H1 (cell line): ENCODE measurements around the gene MIEF2. TPM values are rescaled to one million over a fixed set of nuclear protein-coding genes. Genes with fewer than 3 reads are reported as not detected.

Experiments
- CTCF ChIA-PET: fragments of 300-600 bp; sonication (Branson Sonifier 250); formaldehyde crosslinking; loops from one replicate; lab custom pipeline; 2021; ENCODE audit not compliant: partially characterized antibody; lab: Charles Lee
- POLR2A ChIA-PET: fragments of 300-600 bp; sonication (Branson Sonifier 250); formaldehyde crosslinking; loops from one replicate; lab custom pipeline; 2021; ENCODE audit warnings: inconsistent platforms; ENCODE audit not compliant: partially characterized antibody; lab: Charles Lee
- DNase-seq, 2 experiments: peaks; one replicate each; pipeline versions ENCODE4 v3.0.0 to v3.0.0-alpha.2; 2010 to 2022; ENCODE audit warnings: low spot score in 2 of 2, low read depth in 1 of 2, mixed read lengths in 1 of 2
- FAIRE-seq: peaks from 2 replicates; lab custom pipeline; 2011; peaks lifted over from hg19 to GRCh38; lab: Jason Lieb, UNC
- H2AFZ ChIP-seq: 2 replicates; pipeline ENCODE4 v1.8.1; 2012; ENCODE audit warnings: low read length, inconsistent platforms
- H2AK5ac ChIP-seq: 2 replicates; pipeline ENCODE4 v1.6.1; 2013; ENCODE audit warnings: low read depth, low read length
- H2BK120ac ChIP-seq: replicated peaks from 2 replicates; pipeline ENCODE3; 2013; ENCODE audit warnings: low read depth, low read length, inconsistent platforms
- H2BK12ac ChIP-seq: 2 replicates; pipeline ENCODE4 v1.6.1; 2013; ENCODE audit warnings: low read depth, low read length
- H2BK15ac ChIP-seq: 2 replicates; pipeline ENCODE4 v1.6.1; 2013; ENCODE audit warnings: low read length
- H2BK20ac ChIP-seq: 2 replicates; pipeline ENCODE4 v1.6.1; 2013; ENCODE audit warnings: low read length
- H2BK5ac ChIP-seq: 2 replicates; pipeline ENCODE4 v1.6.1; 2013; ENCODE audit warnings: low read depth, low read length
- H3K14ac ChIP-seq: 2 replicates; pipeline ENCODE4 v1.6.1; 2013; ENCODE audit warnings: inconsistent platforms; ENCODE audit not compliant: insufficient read length
- H3K18ac ChIP-seq: 2 replicates; pipeline ENCODE4 v1.6.1; 2013; ENCODE audit warnings: low read length; ENCODE audit errors: extremely low read depth
- H3K23ac ChIP-seq: 2 replicates; pipeline ENCODE4 v1.6.1; 2013; ENCODE audit warnings: inconsistent platforms; ENCODE audit not compliant: insufficient read length
- H3K23me2 ChIP-seq: 2 replicates; pipeline ENCODE4 v1.6.1; 2013; ENCODE audit warnings: low read depth, low read length
- H3K27ac ChIP-seq: 2 replicates; pipeline ENCODE4 v1.6.1; 2011; ENCODE audit warnings: low read depth, low read length, inconsistent platforms
- H3K27me3 ChIP-seq, 4 experiments: replicated peaks in 1 of 4; 1 replicate in 1 of 4; 2 replicates in 3 of 4; pipeline versions ENCODE4 v1.6.1 to v1.8.1; 2011 to 2013; ENCODE audit warnings: low read length in 3 of 4, mild to moderate bottlenecking in 3 of 4, inconsistent platforms in 2 of 4, mixed read lengths in 2 of 4, moderate library complexity in 1 of 4; ENCODE audit not compliant: control insufficient read depth in 3 of 4, insufficient read depth in 3 of 4; ENCODE audit errors: extremely low read depth in 1 of 4
- H3K36me3 ChIP-seq, 4 experiments: 2 replicates each; pipeline versions ENCODE4 v1.6.1 to v1.8.1; 2011 to 2013; ENCODE audit warnings: mild to moderate bottlenecking in 4 of 4, low read length in 3 of 4, moderate library complexity in 2 of 4, control low read depth in 1 of 4, inconsistent platforms in 1 of 4; ENCODE audit not compliant: insufficient read depth in 4 of 4, control insufficient read depth in 2 of 4
- H3K4ac ChIP-seq: replicated peaks from 2 replicates; pipeline ENCODE3; 2013; ENCODE audit warnings: low read length, low read depth, mixed read lengths, inconsistent platforms; ENCODE audit not compliant: insufficient read length
- H3K4me1 ChIP-seq, 4 experiments: replicated peaks in 1 of 4; 1 replicate in 1 of 4; 2 replicates in 3 of 4; pipeline versions ENCODE4 v1.6.1 to v1.8.1; 2011 to 2013; ENCODE audit warnings: low read length in 3 of 4, inconsistent platforms in 2 of 4, mixed read lengths in 1 of 4; ENCODE audit not compliant: insufficient read depth in 4 of 4, control insufficient read depth in 3 of 4
- H3K4me2 ChIP-seq, 2 experiments: 2 replicates each; pipeline versions ENCODE4 v1.6.1 to v1.8.1; 2011 to 2013; ENCODE audit warnings: low read depth in 2 of 2, low read length in 2 of 2, control low read depth in 1 of 2, inconsistent platforms in 1 of 2, mild to moderate bottlenecking in 1 of 2; ENCODE audit not compliant: insufficient read depth in 1 of 2
- H3K4me3 ChIP-seq, 4 experiments: fragments of 200-600, 300-600 bp in 1 of 4; sonication (generic), shearing (Covaris generic), sonication (Bioruptor Twin) in 1 of 4; 2 replicates each; pipeline versions ENCODE4 v1.5.1 to v1.8.1; 2011 to 2016; ENCODE audit warnings: low read length in 4 of 4, low read depth in 3 of 4, control low read depth in 2 of 4, inconsistent platforms in 2 of 4, mild to moderate bottlenecking in 2 of 4, mixed read lengths in 1 of 4, moderate library complexity in 1 of 4; ENCODE audit not compliant: insufficient read depth in 2 of 4; ENCODE audit errors: extremely low read depth in 1 of 4
- H3K56ac ChIP-seq: replicated peaks from 2 replicates; pipeline ENCODE3; 2013; ENCODE audit warnings: low read depth, mild to moderate bottlenecking, mixed read lengths, low read length, inconsistent platforms; ENCODE audit not compliant: insufficient read length
- H3K79me1 ChIP-seq: 2 replicates; pipeline ENCODE4 v1.6.1; 2013; ENCODE audit warnings: low read depth, low read length, control low read depth
- H3K79me2 ChIP-seq, 2 experiments: 2 replicates each; pipeline versions ENCODE4 v1.6.1 to v1.8.1; 2012 to 2013; ENCODE audit warnings: low read length in 2 of 2, mild to moderate bottlenecking in 2 of 2, inconsistent platforms in 1 of 2; ENCODE audit not compliant: insufficient read depth in 2 of 2, control insufficient read depth in 1 of 2
- H3K9ac ChIP-seq, 4 experiments: replicated peaks in 1 of 4; 1 replicate in 1 of 4; 2 replicates in 3 of 4; pipeline versions ENCODE4 v1.6.1 to v1.8.1; 2011 to 2013; ENCODE audit warnings: low read depth in 3 of 4, low read length in 3 of 4, control low read depth in 2 of 4, mild to moderate bottlenecking in 2 of 4, moderate library complexity in 2 of 4, inconsistent platforms in 1 of 4; ENCODE audit errors: extremely low read depth in 1 of 4
- H3K9me3 ChIP-seq, 2 experiments: 2 replicates each; pipeline versions ENCODE4 v1.6.1 to v1.8.1; 2012 to 2013; ENCODE audit warnings: mild to moderate bottlenecking in 2 of 2, moderate library complexity in 2 of 2, control low read depth in 1 of 2, inconsistent platforms in 1 of 2, low read depth in 1 of 2, low read length in 1 of 2, mixed read lengths in 1 of 2; ENCODE audit not compliant: insufficient read depth in 2 of 2
- H4K20me1 ChIP-seq, 2 experiments: replicated peaks in 1 of 2; 2 replicates each; pipeline versions ENCODE3 to v1.8.1; 2011 to 2013; ENCODE audit warnings: inconsistent platforms in 2 of 2, low read length in 2 of 2, mild to moderate bottlenecking in 1 of 2; ENCODE audit not compliant: insufficient read depth in 2 of 2, control insufficient read depth in 1 of 2
- H4K5ac ChIP-seq: 2 replicates; pipeline ENCODE4 v1.6.1; 2013; ENCODE audit warnings: low read length, low read depth, mixed read lengths, inconsistent platforms; ENCODE audit not compliant: insufficient read length
- H4K8ac ChIP-seq: 2 replicates; pipeline ENCODE4 v1.8.0; 2013; ENCODE audit warnings: mild to moderate bottlenecking, moderate library complexity, low read length, inconsistent platforms; ENCODE audit not compliant: insufficient read depth; ENCODE audit errors: extremely low read depth
- H4K91ac ChIP-seq: replicated peaks from 2 replicates; pipeline ENCODE3; 2013; ENCODE audit warnings: low read length, mixed read lengths, inconsistent platforms; ENCODE audit not compliant: insufficient read length
- CHD2 ChIP-seq: IDR thresholded peaks from 2 replicates; pipeline ENCODE4 v1.6.1; 2012; ENCODE audit warnings: low read length, improper control_type of control experiment
- EZH2 ChIP-seq: fragments of 200-600 bp; sonication (generic); IDR thresholded peaks from 2 replicates; pipeline ENCODE4 v1.7.1; 2012; ENCODE audit warnings: low read depth, mild to moderate bottlenecking, moderate library complexity, low read length, inconsistent platforms; ENCODE audit not compliant: severe bottlenecking
- JUND ChIP-seq: IDR thresholded peaks from 2 replicates; pipeline ENCODE4 v1.6.1; 2011; ENCODE audit warnings: mild to moderate bottlenecking, improper control_type of control experiment, low read length
- POLR2AphosphoS5 ChIP-seq: IDR thresholded peaks from 2 replicates; pipeline ENCODE4 v1.6.1; 2011; ENCODE audit warnings: low read depth, low read length
- RAD21 ChIP-seq, 2 experiments: IDR thresholded peaks in 1 of 2; conservative IDR thresholded peaks in 1 of 2; 2 replicates each; pipeline ENCODE4 v1.6.1; 2011; ENCODE audit warnings: low read depth in 2 of 2, low read length in 2 of 2, improper control_type of control experiment in 1 of 2, inconsistent platforms in 1 of 2, mild to moderate bottlenecking in 1 of 2, moderate library complexity in 1 of 2
- SRF ChIP-seq: IDR thresholded peaks from 2 replicates; pipeline ENCODE4 v1.6.1; 2011; ENCODE audit warnings: mild to moderate bottlenecking, low read depth, low read length, moderate library complexity
- WGBS, 2 experiments: shearing (Covaris generic) in 1 of 2; methylation state at CpG; one replicate each; pipeline versions ENCODE4 v1.1.6 to v1.1.7; 2013 to 2015; ENCODE audit warnings: low lambda C conversion rate in 2 of 2, mixed read lengths in 2 of 2, inconsistent platforms in 1 of 2, low coverage in 1 of 2, missing lambda C conversion rate in 1 of 2; ENCODE audit not compliant: insufficient replicate concordance in 2 of 2, insufficient coverage in 1 of 2, insufficient read length in 1 of 2; ENCODE audit errors: extremely low coverage in 1 of 2, missing lambda C conversion rate in 1 of 2; 5-methylcytosine and 5-hydroxymethylcytosine counted together
- polyA plus RNA-seq, 7 experiments: library from polyadenylated mRNA; depleted of rRNA in 3 of 7; stranded (reverse) in 5 of 7; unstranded in 2 of 7; fragments of >200 nt in 5 of 7; fragments of 200-250 nt in 2 of 7; gene quantifications; 1 replicate in 5 of 7; 2 replicates in 1 of 7; 4 replicates in 1 of 7; pipeline versions ENCODE4 v1.2.1 to v1.2.3, GENCODE V29; 2011 to 2013; ENCODE audit warnings: missing spikeins in 2 of 7, mixed read lengths in 2 of 7
- total RNA-seq: library from RNA; stranded (reverse); fragmentation: NEBNext Ultra II Directional; extraction: Animal tissue kit (Norgen Biotek cat#: 25700); gene quantifications from 2 replicates; pipeline ENCODE4 v1.2.1, GENCODE V29; 2021

MIEF2 gene
- total and polyA plus RNA-seq, 2 of the 8 experiments (the other 6 are each of a cell fraction or from before 2014, with no cell fraction given) = 9.9 to 24.9 TPM

GRCh38 chr17:18262641-18263040 lies 2.2 kb downstream of the MIEF2 start:
- POLR2A ChIA-PET = interaction anchor here (1.1 to 11.5 kb wide), 6 partner anchors 8 to 101 kb away, joined by 4 to 171 read pairs (median 13); partner anchors contain the start of gene SHMT1
- Histone ChIP-seq H3K79me2 (peaks cover 0 to 8% of the 10 kb centered on the region in 2 experiments; a peak in 1 of 4 replicates), H3K18ac (no peak overlapping the region), H3K9me3 (no peaks in the 10 kb centered on the region), H2BK15ac (no peak overlapping the region), H2BK12ac (no peak overlapping the region), H2AK5ac (no peak overlapping the region), H3K9ac (no peak overlapping the region), H4K5ac (no peak overlapping the region), H2BK20ac (no peak overlapping the region), H4K8ac (no peak overlapping the region), H3K27me3 (no peaks in the 10 kb centered on the region), H4K91ac (no peak overlapping the region), H3K56ac (no peak overlapping the region), H4K20me1 (peaks cover 0 to 2% of the 10 kb centered on the region in 2 experiments), H3K36me3 (peaks cover 3 to 19% (median 10%) of the 10 kb centered on the region in 4 experiments; a peak in 7 of 8 replicates), H2BK5ac (no peak overlapping the region), H2BK120ac (no peak overlapping the region), H3K23ac (no peak overlapping the region), H3K14ac (no peak overlapping the region), H3K4me3 (no peak overlapping the region), H3K23me2 (peaks cover 11% of the 10 kb centered on the region), H2AFZ (no peak overlapping the region), H3K27ac (no peak overlapping the region), H3K4ac (no peak overlapping the region), H3K79me1 (peaks cover 4% of the 10 kb centered on the region; the same call in 1 of the 2 replicates), H3K4me1 (peaks cover 4 to 20% (median 11%) of the 10 kb centered on the region in 4 experiments), H3K4me2 (no peak overlapping the region)
- CTCF ChIA-PET = interaction anchor here (0.5 to 5.4 kb wide), 3 partner anchors 15 to 89 kb away, joined by 3 to 30 read pairs (median 3); no protein-coding TSS in a partner anchor
- no peak for FAIRE-seq
- no peak for TF ChIP-seq EZH2
- no peak for TF ChIP-seq POLR2AphosphoS5
- no peak for TF ChIP-seq JUND
- TF ChIP-seq RAD21 (IDR thresholded peaks at IDR 0.05 in 1 of 2, conservative IDR thresholded peaks at IDR 0.05 in 1 of 2; ENCODE audit: low read depth in 2 of 2, low read length in 2 of 2) = no peak
- TF ChIP-seq CHD2 = no peak
- TF ChIP-seq SRF = no peak
- WGBS, 2 experiments = 94% methylated on average over 12 of the region's 12 CpGs; no CpG with 5 or more reads in 1 of the 2 experiments
- DNase-seq = no peak
